Subcutaneous abdominal adipose tissue (tissue), 5 donors: ENCODE measurements around the gene TTLL5.

ENCODE experiments used
- H3K27ac ChIP-seq: one replicate; pipeline ENCODE4 v1.7.0; 2013; ENCODE audit warnings: low read depth, mild to moderate bottlenecking, inconsistent platforms, low read length, moderate library complexity
- H3K27me3 ChIP-seq, 5 donors: one replicate each; pipeline ENCODE4 v1.7.0; 2013; ENCODE audit warnings: low read length in 5 of 5, inconsistent platforms in 1 of 5; ENCODE audit not compliant: control insufficient read depth in 5 of 5, insufficient read depth in 4 of 5
- H3K36me3 ChIP-seq, 5 donors: one replicate each; pipeline ENCODE4 v1.7.0; 2013; ENCODE audit warnings: low read length in 5 of 5; ENCODE audit not compliant: control insufficient read depth in 5 of 5, insufficient read depth in 5 of 5
- H3K4me1 ChIP-seq, 5 donors: one replicate each; pipeline ENCODE4 v1.7.0; 2013; ENCODE audit warnings: low read length in 5 of 5, mild to moderate bottlenecking in 3 of 5, moderate library complexity in 1 of 5; ENCODE audit not compliant: control insufficient read depth in 5 of 5, insufficient read depth in 5 of 5
- H3K4me3 ChIP-seq, 5 donors: one replicate each; pipeline ENCODE4 v1.7.0; 2013; ENCODE audit warnings: low read length in 5 of 5, low read depth in 1 of 5
- H3K9ac ChIP-seq, 5 donors: one replicate each; pipeline ENCODE4 v1.7.0; 2013; ENCODE audit warnings: low read length in 5 of 5, mild to moderate bottlenecking in 4 of 5, moderate library complexity in 3 of 5
- H3K9me3 ChIP-seq, 5 donors: one replicate each; pipeline ENCODE4 v1.7.0; 2013; ENCODE audit warnings: low read length in 5 of 5; ENCODE audit not compliant: control insufficient read depth in 5 of 5
- donor health status: healthy.
- donor health status: healthy.
- donor health status: healthy.
- donor health status: healthy.
- donor health status: healthy.

Gene TTLL5

GRCh38 chr14:75821831-75822521, 160.9 kb downstream of the TTLL5 start:
- Histone ChIP-seq H3K9ac (no peak overlapping the region), H3K4me1 (peaks cover 0 to 22% (median 6%) of the 10 kb centered on the region in 5 donors), H3K9me3 (no peaks in the 10 kb centered on the region), H3K27me3 (no peaks in the 10 kb centered on the region), H3K27ac (no peak overlapping the region), H3K4me3 (no peak overlapping the region), H3K36me3 (peaks cover 0 to 9% (median 5%) of the 10 kb centered on the region in 5 donors)

GRCh38 chr14:75822522-75823141, 161.6 kb downstream of the TTLL5 start:
- Histone ChIP-seq H3K9me3 (no peaks in the 10 kb centered on the region), H3K36me3 (peaks cover 0 to 9% (median 5%) of the 10 kb centered on the region in 5 donors), H3K27me3 (no peaks in the 10 kb centered on the region), H3K9ac (no peak overlapping the region), H3K4me3 (no peak overlapping the region), H3K27ac (no peak overlapping the region), H3K4me1 (peaks cover 0 to 22% (median 6%) of the 10 kb centered on the region in 5 donors)

GRCh38 chr14:75823334-75823733, 162.3 kb downstream of the TTLL5 start:
- H3K36me3 ChIP-seq, result peaks cover 0 to 9% (median 5%) of the 10 kb centered on the region in 5 donors
- H3K9ac ChIP-seq, result no peak overlapping the region
- no peak overlapping the region for H3K27ac ChIP-seq
- no peaks in the 10 kb centered on the region for H3K9me3 ChIP-seq
- no peaks in the 10 kb centered on the region for H3K27me3 ChIP-seq
- peaks cover 0 to 22% (median 6%) of the 10 kb centered on the region in 5 donors for H3K4me1 ChIP-seq
- no peak overlapping the region for H3K4me3 ChIP-seq

GRCh38 chr14:75824318-75824717, 163.3 kb downstream of the TTLL5 start:
- H3K27me3 ChIP-seq, result no peaks in the 10 kb centered on the region
- H3K27ac ChIP-seq, result no peak overlapping the region
- H3K36me3 ChIP-seq, result peaks cover 0 to 9% (median 5%) of the 10 kb centered on the region in 5 donors
- no peaks in the 10 kb centered on the region for H3K9me3 ChIP-seq
- H3K9ac ChIP-seq, result no peak overlapping the region
- H3K4me3 ChIP-seq, result no peak overlapping the region
- H3K4me1 ChIP-seq, result peaks cover 0 to 22% (median 6%) of the 10 kb centered on the region in 5 donors

GRCh38 chr14:75825147-75825592, 164.1 kb downstream of the TTLL5 start:
- H3K27me3 ChIP-seq, result no peaks in the 10 kb centered on the region
- H3K36me3 ChIP-seq, result peaks cover 0 to 3% (median under 1%) of the 10 kb centered on the region in 5 donors
- H3K9ac ChIP-seq, result peak overlapping the region in 1 of 5 donors; percentile 28
- H3K4me3 ChIP-seq, result no peak overlapping the region
- H3K9me3 ChIP-seq, result no peaks in the 10 kb centered on the region
- peaks cover 0 to 16% (median 6%) of the 10 kb centered on the region in 5 donors for H3K4me1 ChIP-seq
- H3K27ac ChIP-seq, result no peak overlapping the region

- H3K36me3 ChIP-seq, result peaks cover 0 to 3% (median 0%) of the 10 kb centered on the region in 5 donors
- H3K9me3 ChIP-seq, result no peaks in the 10 kb centered on the region
- H3K4me1 ChIP-seq, result peaks cover 0 to 12% (median 6%) of the 10 kb centered on the region in 5 donors
- no peak overlapping the region for H3K27ac ChIP-seq
- no peaks in the 10 kb centered on the region for H3K27me3 ChIP-seq
- H3K9ac ChIP-seq, result no peak overlapping the region
- no peak overlapping the region for H3K4me3 ChIP-seq
Observed at GRCh38 chr14:75826599-75826998, 165.6 kb downstream of the TTLL5 start.

GRCh38 chr14:75827331-75827730, 166.3 kb downstream of the TTLL5 start:
- Histone ChIP-seq H3K4me1 (peaks cover 0 to 14% (median 6%) of the 10 kb centered on the region in 5 donors), H3K27ac (no peak overlapping the region), H3K4me3 (no peak overlapping the region), H3K9ac (no peak overlapping the region), H3K36me3 (no peaks in the 10 kb centered on the region), H3K27me3 (no peaks in the 10 kb centered on the region), H3K9me3 (no peaks in the 10 kb centered on the region)

GRCh38 chr14:75829316-75829715, 168.3 kb downstream of the TTLL5 start:
- H3K27ac ChIP-seq, result no peak overlapping the region
- H3K4me3 ChIP-seq, result no peak overlapping the region
- H3K36me3 ChIP-seq, result peaks cover 0 to 6% (median 0%) of the 10 kb centered on the region in 5 donors
- H3K9me3 ChIP-seq, result no peaks in the 10 kb centered on the region
- no peaks in the 10 kb centered on the region for H3K27me3 ChIP-seq
- peaks cover 0 to 5% (median 0%) of the 10 kb centered on the region in 5 donors for H3K4me1 ChIP-seq
- H3K9ac ChIP-seq, result no peak overlapping the region

GRCh38 chr14:75831455-75831854, 170.4 kb downstream of the TTLL5 start:
- no peak overlapping the region for H3K4me3 ChIP-seq
- no peaks in the 10 kb centered on the region for H3K27me3 ChIP-seq
- H3K36me3 ChIP-seq, result peaks cover 0 to 6% (median 0%) of the 10 kb centered on the region in 5 donors
- H3K4me1 ChIP-seq, result peaks cover 0 to 5% (median 0%) of the 10 kb centered on the region in 5 donors
- no peak overlapping the region for H3K9ac ChIP-seq
- H3K9me3 ChIP-seq, result no peaks in the 10 kb centered on the region
- no peak overlapping the region for H3K27ac ChIP-seq

- H3K27me3 ChIP-seq, result no peaks in the 10 kb centered on the region
- H3K27ac ChIP-seq, result no peak overlapping the region
- no peak overlapping the region for H3K9ac ChIP-seq
- peaks cover 0 to 5% (median 0%) of the 10 kb centered on the region in 5 donors for H3K4me1 ChIP-seq
- no peak overlapping the region for H3K4me3 ChIP-seq
- H3K36me3 ChIP-seq, result peaks cover 0 to 6% (median 0%) of the 10 kb centered on the region in 5 donors
- no peaks in the 10 kb centered on the region for H3K9me3 ChIP-seq
Observed at GRCh38 chr14:75831952-75832351, 170.9 kb downstream of the TTLL5 start.
